Measurements from ENCODE around the gene PAQR5. TPM values are rescaled to one million over a fixed set of nuclear protein-coding genes. Genes with fewer than 3 reads are reported as not detected.
A peak's percentile ranks its signal among the peaks of the same experiment; 100 is the strongest.

Gene PAQR5
- total RNA-seq, 3 donors from 2014 or later = 0.96 to 2.6 (median 2.0) TPM

GRCh38 chr15:69386284-69386683 lies 87.6 kb downstream of the PAQR5 start:
- no peak for TF ChIP-seq POLR2AphosphoS5 (IDR thresholded peaks at IDR 0.05)
- no peak for TF ChIP-seq CTCF (IDR thresholded peaks at IDR 0.05)
- no peak for TF ChIP-seq POLR2A (IDR thresholded peaks at IDR 0.05)
- no peaks in the 10 kb centered on the region for H3K27me3 ChIP-seq
- intact Hi-C loops (cut with DNase I; ENCODE audit: low total_unique reads) = no loop called here
- peaks cover 0 to 4% of the 10 kb centered on the region in 2 donors for H3K4me1 ChIP-seq
- no peak overlapping the region for H3K4me3 ChIP-seq
- no peaks in the 10 kb centered on the region for H3K9me3 ChIP-seq
- H3K36me3 ChIP-seq = no peaks in the 10 kb centered on the region
- no peak overlapping the region for H3K27ac ChIP-seq
- no peak for DNase-seq (ENCODE audit: low spot score in 2 of 2)

GRCh38 chr15:69388260-69388705 lies 89.6 kb downstream of the PAQR5 start:
- intact Hi-C loops (cut with DNase I; ENCODE audit: low total_unique reads) = no loop called here
- Histone ChIP-seq H3K36me3 (no peaks in the 10 kb centered on the region), H3K9me3 (no peaks in the 10 kb centered on the region), H3K4me1 (peaks cover 0 to 4% of the 10 kb centered on the region in 2 donors), H3K27me3 (no peaks in the 10 kb centered on the region), H3K27ac (peak overlapping the region in 1 of 2 donors; percentile 2), H3K4me3 (no peak overlapping the region)
- TF ChIP-seq POLR2A (IDR thresholded peaks at IDR 0.05) (no peak), CTCF (IDR thresholded peaks at IDR 0.05) (no peak), POLR2AphosphoS5 (IDR thresholded peaks at IDR 0.05) (no peak)
- DNase-seq (ENCODE audit: low spot score in 2 of 2) = peak in 1 of 2 donors; percentile 68

GRCh38 chr15:69389426-69389825 lies 90.7 kb downstream of the PAQR5 start:
- Histone ChIP-seq H3K27ac (no peak overlapping the region), H3K4me3 (no peak overlapping the region), H3K36me3 (no peaks in the 10 kb centered on the region), H3K27me3 (no peaks in the 10 kb centered on the region), H3K9me3 (no peaks in the 10 kb centered on the region), H3K4me1 (peaks cover 0 to 4% of the 10 kb centered on the region in 2 donors)
- DNase-seq (ENCODE audit: low spot score in 2 of 2) = no peak
- intact Hi-C loops (cut with DNase I; ENCODE audit: low total_unique reads) = no loop called here
- TF ChIP-seq POLR2A (IDR thresholded peaks at IDR 0.05) = no peak
- no peak for TF ChIP-seq POLR2AphosphoS5 (IDR thresholded peaks at IDR 0.05)
- TF ChIP-seq CTCF (IDR thresholded peaks at IDR 0.05) = no peak

GRCh38 chr15:69390575-69390974 lies 91.9 kb downstream of the PAQR5 start:
- no peaks in the 10 kb centered on the region for H3K36me3 ChIP-seq
- intact Hi-C loops (cut with DNase I; ENCODE audit: low total_unique reads) = no loop called here
- H3K27me3 ChIP-seq = no peaks in the 10 kb centered on the region
- H3K4me1 ChIP-seq = peaks cover 0 to 4% of the 10 kb centered on the region in 2 donors
- TF ChIP-seq POLR2A (IDR thresholded peaks at IDR 0.05) (no peak), POLR2AphosphoS5 (IDR thresholded peaks at IDR 0.05) (no peak)
- no peaks in the 10 kb centered on the region for H3K9me3 ChIP-seq
- DNase-seq (ENCODE audit: low spot score in 2 of 2) = no peak
- H3K27ac ChIP-seq = peak overlapping the region; percentile 80 to 82
- H3K4me3 ChIP-seq = no peak overlapping the region

- Histone ChIP-seq H3K4me3 (peak overlapping the region in 2 of 3 donors; percentile 3 to 30), H3K9me3 (no peaks in the 10 kb centered on the region), H3K36me3 (no peaks in the 10 kb centered on the region), H3K27ac (peak overlapping the region; percentile 80 to 82), H3K4me1 (peaks cover 0 to 4% of the 10 kb centered on the region in 2 donors), H3K27me3 (no peaks in the 10 kb centered on the region)
- intact Hi-C loops (cut with DNase I; ENCODE audit: low total_unique reads) = no loop called here
- peak in 1 of 2 donors; percentile 44 for DNase-seq (ENCODE audit: low spot score in 2 of 2)
- no peak for TF ChIP-seq POLR2A (IDR thresholded peaks at IDR 0.05)
- TF ChIP-seq POLR2AphosphoS5 (IDR thresholded peaks at IDR 0.05) = no peak
- no peak for TF ChIP-seq CTCF (IDR thresholded peaks at IDR 0.05)
Measured at GRCh38 chr15:69391046-69391757, 92.5 kb downstream of the PAQR5 start.
